ENCODE data around the gene CEP63. TPM values are rescaled to one million over a fixed set of nuclear protein-coding genes. Genes with fewer than 3 reads are reported as not detected.
"Not testable (repeated sequence)": the region's sequence is repeated elsewhere in the genome, so short reads cannot be mapped to it uniquely, and the experiment has no call there.

Gene CEP63
- total RNA-seq, 2 experiments from 2014 or later = 18.0 to 19.4 TPM

- POLR2A ChIA-PET = no interaction called here
- CTCF ChIA-PET = no interaction called here
Measured at GRCh38 chr3:134552784-134553183, 66.9 kb downstream of the CEP63 start.

GRCh38 chr3:134559591-134559990 lies 73.7 kb downstream of the CEP63 start:
- CTCF ChIA-PET = no interaction called here
- POLR2A ChIA-PET = no interaction called here

GRCh38 chr3:134562055-134562454 lies 76.2 kb downstream of the CEP63 start:
- ChIA-PET POLR2A (no interaction called here), CTCF (no interaction called here)

GRCh38 chr3:134563601-134564000 lies 77.7 kb downstream of the CEP63 start:
- ChIA-PET POLR2A (no interaction called here), CTCF (no interaction called here)

- CTCF ChIA-PET = no interaction called here
- POLR2A ChIA-PET = no interaction called here
Measured at GRCh38 chr3:134564991-134565390, 79.1 kb downstream of the CEP63 start.

- POLR2A ChIA-PET = no interaction called here
- CTCF ChIA-PET = interaction anchor here (0.6 kb wide), 1 partner anchor 53 kb away, joined by 3 read pairs; no protein-coding TSS in a partner anchor
Measured at GRCh38 chr3:134567605-134568004, 81.7 kb downstream of the CEP63 start.

- ChIA-PET POLR2A (no interaction called here), CTCF (no interaction called here)
Measured at GRCh38 chr3:134568790-134569189, 82.9 kb downstream of the CEP63 start.

- POLR2A ChIA-PET, CTCF ChIA-PET: not testable (repeated sequence)
Measured at GRCh38 chr3:134569899-134570298, 84.0 kb downstream of the CEP63 start.

GRCh38 chr3:134576426-134576825 lies 90.6 kb downstream of the CEP63 start:
- ChIA-PET CTCF (no interaction called here), POLR2A (no interaction called here)

- POLR2A ChIA-PET = no interaction called here
- CTCF ChIA-PET = no interaction called here
Measured at GRCh38 chr3:134576831-134577230, 91.0 kb downstream of the CEP63 start.

GRCh38 chr3:134579141-134579665 lies 93.3 kb downstream of the CEP63 start:
- ChIA-PET CTCF (no interaction called here), POLR2A (no interaction called here)

GRCh38 chr3:134590766-134591165 lies 104.9 kb downstream of the CEP63 start:
- POLR2A ChIA-PET = no interaction called here

GRCh38 chr3:134592806-134593205 lies 106.9 kb downstream of the CEP63 start:
- ChIA-PET POLR2A (no interaction called here), CTCF (interaction anchor here (1.8 kb wide), 1 partner anchor 8 kb away, joined by 6 read pairs; no protein-coding TSS in a partner anchor)

More at GRCh38 chr3:134590766-134591165, 104.9 kb downstream of the CEP63 start:
- CTCF ChIA-PET = no interaction called here

GRCh38 chr3:134594331-134594741 lies 108.5 kb downstream of the CEP63 start:
- CTCF ChIA-PET = no interaction called here
- POLR2A ChIA-PET = no interaction called here

GRCh38 chr3:134594986-134595385 lies 109.1 kb downstream of the CEP63 start:
- POLR2A ChIA-PET, CTCF ChIA-PET: not testable (repeated sequence)

GRCh38 chr3:134597390-134597970 lies 111.6 kb downstream of the CEP63 start:
- ChIA-PET POLR2A (no interaction called here), CTCF (no interaction called here)

GRCh38 chr3:134598763-134599545 lies 113.1 kb downstream of the CEP63 start:
- POLR2A ChIA-PET = no interaction called here
- CTCF ChIA-PET = no interaction called here

- ChIA-PET CTCF (interaction anchor here (0.6 to 2.9 kb wide), 7 partner anchors 8 to 1444 kb away, joined by 3 to 13 read pairs (median 5); no protein-coding TSS in a partner anchor), POLR2A (no interaction called here)
Measured at GRCh38 chr3:134600206-134600605, 114.3 kb downstream of the CEP63 start.

- POLR2A ChIA-PET = no interaction called here
- CTCF ChIA-PET = interaction anchor here (0.6 to 2.9 kb wide), 8 partner anchors 9 to 1444 kb away, joined by 3 to 13 read pairs (median 4); no protein-coding TSS in a partner anchor
Measured at GRCh38 chr3:134600685-134601463, 115.0 kb downstream of the CEP63 start.
